GM21390 (cell line): Measurements from ENCODE around the gene OR5B21.

ENCODE experiments used
- ATAC-seq: cut with Tn5 transposase; IDR thresholded peaks from one replicate; pipeline ENCODE4 v1.9.1; 2021; ENCODE audit not compliant: unreplicated experiment

Gene OR5B21

DNA sequence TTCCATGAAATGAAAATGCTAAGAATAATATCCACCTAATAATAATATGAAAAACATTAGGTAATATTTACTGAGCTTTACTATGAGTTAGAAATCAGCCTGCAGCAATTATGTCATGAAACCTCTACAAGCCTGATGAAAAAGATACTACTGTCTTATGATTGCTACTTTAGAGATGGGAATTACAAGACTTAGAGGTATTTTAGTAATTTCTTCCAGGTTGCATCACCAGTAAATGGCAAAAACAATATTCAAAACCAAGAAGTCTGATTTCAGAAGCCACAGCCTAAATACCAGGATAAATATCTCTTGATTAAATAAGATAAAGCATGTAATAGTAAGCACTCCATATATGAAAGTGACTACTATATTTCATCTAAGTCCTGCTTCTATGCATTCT, 13.8 kb downstream of the OR5B21 start:
- ATAC-seq: no peak

DNA sequence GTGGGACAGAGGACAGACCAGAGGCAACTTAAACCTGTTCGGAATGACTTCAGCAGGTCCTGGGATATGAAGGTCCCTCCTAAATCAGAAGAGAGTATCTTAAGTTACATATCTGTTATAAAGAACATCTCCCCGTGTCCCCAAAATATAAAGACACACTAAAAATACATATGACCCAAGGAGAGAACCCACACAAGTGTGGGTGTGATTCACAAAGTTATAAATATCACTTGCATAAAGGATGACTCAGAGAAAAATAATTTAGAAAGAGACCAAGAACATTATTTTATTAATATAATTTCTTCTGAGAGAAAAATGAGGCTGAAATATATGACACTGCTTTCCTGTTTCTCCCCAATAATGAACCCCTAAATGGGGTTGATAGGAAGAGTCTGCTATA, 14.2 kb downstream of the OR5B21 start:
- no peak for ATAC-seq

DNA sequence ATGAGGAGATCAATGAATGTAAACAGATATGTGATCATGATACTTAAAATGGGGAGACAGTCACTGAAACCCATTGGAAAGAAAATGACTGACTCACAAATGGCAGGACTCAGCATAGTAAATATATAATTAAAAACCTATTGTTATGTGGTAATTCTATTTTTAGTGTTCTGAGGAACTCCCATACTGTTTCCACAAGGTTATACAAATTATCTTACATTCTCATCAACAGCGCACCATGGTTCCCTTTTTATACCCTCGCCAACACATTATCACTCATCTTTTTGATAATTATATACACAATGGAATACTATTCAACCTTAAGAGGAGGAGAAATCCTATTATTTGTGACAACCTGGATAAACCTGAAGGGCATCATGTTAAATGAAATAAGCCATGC, 17.1 kb downstream of the OR5B21 start:
- ATAC-seq: no peak

DNA sequence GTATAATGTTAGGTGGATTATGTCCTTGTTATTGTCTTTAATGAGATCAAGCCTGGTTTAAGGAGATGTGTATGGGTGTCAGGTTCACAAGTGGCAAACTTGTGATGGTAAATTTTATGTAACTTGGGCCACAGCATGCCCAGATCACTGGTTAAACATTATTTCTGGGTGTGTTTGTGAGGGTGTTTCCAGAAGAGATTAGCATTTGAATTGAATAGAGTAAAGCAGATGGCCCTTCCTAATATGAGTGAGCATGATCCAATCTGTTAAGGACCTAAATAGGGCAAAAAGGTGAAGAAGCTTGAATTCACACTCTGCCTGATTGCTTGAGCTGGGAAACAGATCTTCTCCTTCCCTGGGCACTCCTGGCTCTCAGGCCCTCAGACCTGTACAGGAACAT, 20.7 kb downstream of the OR5B21 start:
- ATAC-seq: no peak

DNA sequence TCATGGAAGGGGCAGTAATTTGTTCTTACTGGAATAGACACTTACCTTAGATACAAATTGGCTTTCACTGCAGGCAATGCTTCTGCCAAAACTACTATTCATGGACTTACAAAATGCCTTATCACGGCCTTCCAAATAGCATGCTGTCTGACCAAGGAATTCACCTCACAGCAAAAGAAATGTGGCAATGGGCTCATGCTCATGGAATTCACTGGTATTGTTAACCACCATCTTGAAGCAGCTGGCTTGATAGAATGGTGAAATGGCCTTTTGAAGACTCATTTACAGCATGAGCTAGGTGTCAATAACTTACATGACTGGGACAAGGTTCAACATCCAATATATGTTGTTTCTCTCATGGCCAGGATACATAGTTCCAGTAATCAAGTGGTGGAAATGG, 21.9 kb downstream of the OR5B21 start:
- ATAC-seq: no peak

DNA sequence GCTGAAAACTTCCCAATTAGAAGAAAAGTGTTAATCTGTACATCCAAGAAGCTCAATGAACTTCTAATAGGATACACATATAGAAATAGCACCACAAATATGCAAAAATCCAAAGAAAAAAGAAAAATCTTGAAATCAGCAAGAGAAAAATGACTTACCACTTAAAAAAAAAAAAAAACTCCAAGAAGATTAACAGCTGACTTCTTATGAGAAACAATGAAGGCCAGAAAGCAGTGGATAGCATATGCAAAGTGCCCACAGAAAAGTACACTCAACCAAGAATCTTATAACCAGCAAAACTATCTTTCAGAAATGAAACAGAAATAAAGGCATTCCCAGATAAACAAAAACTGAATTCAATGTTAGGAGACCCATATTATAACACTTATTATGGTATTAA, 36.0 kb downstream of the OR5B21 start:
- ATAC-seq: no peak

DNA sequence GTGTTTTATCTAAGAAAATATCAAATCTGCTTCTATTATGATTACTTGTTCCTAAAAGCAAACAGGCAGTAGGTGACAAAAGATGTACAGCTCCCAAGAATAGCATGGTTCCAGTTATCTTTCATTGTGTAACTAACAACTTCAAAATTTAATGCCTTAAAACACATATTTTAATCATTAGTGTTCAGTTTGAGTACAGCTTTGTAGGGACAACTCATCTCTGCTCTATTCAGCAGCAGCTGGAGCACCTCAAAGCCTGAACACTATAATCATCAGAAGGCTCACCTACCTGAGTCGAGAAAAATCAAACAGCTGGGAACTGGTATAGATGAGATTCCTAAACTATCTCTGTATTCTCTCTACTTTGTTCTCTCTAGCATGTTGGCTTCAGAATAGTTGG, 41.6 kb downstream of the OR5B21 start:
- no peak for ATAC-seq

DNA sequence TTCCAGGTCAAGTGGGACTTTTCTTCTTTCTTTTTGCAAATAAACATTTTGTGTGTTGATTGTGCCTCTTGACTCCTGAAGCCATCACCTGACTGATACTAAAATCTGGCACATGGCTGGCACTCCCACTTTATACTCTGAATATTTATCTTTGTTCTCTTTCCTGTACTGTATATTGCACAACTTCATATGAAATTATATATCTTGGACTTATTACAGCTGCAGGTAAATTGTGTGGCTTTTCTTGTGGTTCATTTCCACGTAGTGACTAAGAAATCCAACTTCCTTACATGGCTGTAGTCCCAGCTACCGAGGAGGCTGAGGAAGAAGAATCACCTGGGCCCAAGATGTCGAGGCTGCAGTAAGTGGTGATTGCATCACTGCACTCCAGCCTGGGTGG, 42.2 kb downstream of the OR5B21 start:
- ATAC-seq: no peak
